ENCODE measurements around the gene EWSR1.

The EWSR1 gene

DNA sequence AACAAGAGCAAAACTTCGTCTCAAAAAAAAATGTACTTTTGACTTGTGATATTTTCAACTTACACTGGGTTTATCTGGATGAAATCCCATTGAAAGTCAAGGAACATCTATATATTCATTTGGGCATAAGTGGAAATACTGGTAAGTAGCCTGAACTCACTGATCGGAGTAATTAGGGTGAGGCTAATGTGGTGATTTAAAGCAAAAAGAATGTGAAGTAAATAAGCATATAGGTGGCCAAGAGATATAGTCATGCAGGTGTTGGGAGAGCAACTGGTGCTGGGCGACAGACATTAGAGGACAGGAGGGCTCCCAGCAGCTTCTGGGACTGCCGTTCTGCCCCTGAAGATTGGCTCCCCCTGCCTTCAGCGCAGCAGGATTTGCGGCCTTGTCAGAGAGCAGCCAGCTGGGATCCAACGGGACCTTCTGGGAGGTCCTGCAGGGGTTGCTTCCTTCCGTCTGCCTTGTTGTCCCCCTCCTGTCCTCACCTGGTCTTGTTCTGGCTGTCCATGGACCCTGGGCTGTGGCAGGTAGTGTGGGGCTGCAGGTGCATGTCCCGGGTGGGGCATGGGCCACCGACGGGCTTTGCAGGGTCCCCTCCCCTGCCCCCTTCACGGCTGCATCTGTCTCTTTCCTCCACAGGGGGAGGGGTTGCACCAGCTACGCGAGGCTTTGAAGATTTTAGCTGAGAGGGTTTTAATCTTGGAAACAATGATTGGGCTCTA is 14.3 kb upstream of the EWSR1 start:
- TF ChIP-seq, protein P1, sequence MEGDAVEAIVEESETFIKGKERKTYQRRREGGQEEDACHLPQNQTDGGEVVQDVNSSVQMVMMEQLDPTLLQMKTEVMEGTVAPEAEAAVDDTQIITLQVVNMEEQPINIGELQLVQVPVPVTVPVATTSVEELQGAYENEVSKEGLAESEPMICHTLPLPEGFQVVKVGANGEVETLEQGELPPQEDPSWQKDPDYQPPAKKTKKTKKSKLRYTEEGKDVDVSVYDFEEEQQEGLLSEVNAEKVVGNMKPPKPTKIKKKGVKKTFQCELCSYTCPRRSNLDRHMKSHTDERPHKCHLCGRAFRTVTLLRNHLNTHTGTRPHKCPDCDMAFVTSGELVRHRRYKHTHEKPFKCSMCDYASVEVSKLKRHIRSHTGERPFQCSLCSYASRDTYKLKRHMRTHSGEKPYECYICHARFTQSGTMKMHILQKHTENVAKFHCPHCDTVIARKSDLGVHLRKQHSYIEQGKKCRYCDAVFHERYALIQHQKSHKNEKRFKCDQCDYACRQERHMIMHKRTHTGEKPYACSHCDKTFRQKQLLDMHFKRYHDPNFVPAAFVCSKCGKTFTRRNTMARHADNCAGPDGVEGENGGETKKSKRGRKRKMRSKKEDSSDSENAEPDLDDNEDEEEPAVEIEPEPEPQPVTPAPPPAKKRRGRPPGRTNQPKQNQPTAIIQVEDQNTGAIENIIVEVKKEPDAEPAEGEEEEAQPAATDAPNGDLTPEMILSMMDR (IDR thresholded peaks at IDR 0.05; ENCODE audit: borderline replicate concordance, control extremely low read depth, extremely low read depth, insufficient read depth, missing control alignments) = no peak
- in situ Hi-C loops (cut with MboI; ENCODE audit: low sequenced_read_pairs, unreplicated experiment) = no loop called here
- DNase-seq (ENCODE audit: low spot score) = no peak

DNA sequence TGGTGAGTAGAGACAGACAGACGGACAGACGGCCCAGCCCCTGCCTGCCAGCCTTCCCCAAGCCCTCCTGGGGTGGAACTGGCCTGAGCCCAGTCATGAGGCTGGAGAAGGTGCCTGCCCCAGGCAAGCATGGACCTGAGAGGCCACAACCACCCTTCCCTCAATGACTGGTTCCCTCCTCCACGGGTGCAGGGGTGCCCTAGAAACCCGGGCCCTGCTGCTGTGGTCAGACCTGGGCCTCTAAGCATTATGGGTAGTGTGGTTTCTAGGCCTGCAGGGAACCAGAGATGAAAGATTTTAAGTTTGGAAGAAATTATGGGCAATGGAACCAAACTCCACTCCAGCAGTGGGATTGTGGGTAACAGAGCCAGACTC is 13.8 kb upstream of the EWSR1 start:
- DNase-seq (ENCODE audit: low spot score) = no peak
- in situ Hi-C loops (cut with MboI; ENCODE audit: low sequenced_read_pairs, unreplicated experiment) = no loop called here
- TF ChIP-seq, protein P1 (IDR thresholded peaks at IDR 0.05; ENCODE audit: borderline replicate concordance, control extremely low read depth, extremely low read depth, insufficient read depth, missing control alignments) = no peak

DNA sequence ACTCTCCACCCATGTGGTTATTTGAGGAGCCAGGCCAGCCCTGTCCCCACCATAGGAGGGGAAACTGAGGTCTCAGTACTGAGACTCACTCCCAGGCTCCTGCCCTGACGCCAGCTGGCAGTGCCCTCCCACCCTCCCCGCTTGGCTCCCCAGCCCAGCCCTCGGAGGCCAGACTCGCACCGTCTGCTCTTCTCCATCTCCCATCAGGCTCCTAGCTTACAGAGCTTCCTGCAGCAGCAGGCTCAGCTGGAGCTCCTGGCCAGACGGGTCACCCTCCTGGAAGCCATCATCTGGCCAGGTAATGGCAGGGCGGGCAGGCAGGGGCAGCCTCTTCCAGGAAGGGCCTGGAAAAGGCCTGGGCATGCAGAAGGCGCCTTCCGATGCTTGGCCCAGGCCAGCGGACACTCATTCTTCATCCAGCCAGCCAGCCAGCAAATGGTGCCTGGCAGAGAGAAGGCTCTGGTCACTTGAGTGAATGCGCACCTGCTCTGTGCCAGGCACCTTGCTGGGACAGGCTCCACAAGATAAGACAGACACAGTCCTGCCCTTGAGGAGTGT is 12.9 kb upstream of the EWSR1 start:
- no peak for DNase-seq (ENCODE audit: low spot score)
- in situ Hi-C loops (cut with MboI; ENCODE audit: low sequenced_read_pairs, unreplicated experiment) = no loop called here
- TF ChIP-seq, protein P1 (IDR thresholded peaks at IDR 0.05; ENCODE audit: borderline replicate concordance, control extremely low read depth, extremely low read depth, insufficient read depth, missing control alignments) = no peak

DNA sequence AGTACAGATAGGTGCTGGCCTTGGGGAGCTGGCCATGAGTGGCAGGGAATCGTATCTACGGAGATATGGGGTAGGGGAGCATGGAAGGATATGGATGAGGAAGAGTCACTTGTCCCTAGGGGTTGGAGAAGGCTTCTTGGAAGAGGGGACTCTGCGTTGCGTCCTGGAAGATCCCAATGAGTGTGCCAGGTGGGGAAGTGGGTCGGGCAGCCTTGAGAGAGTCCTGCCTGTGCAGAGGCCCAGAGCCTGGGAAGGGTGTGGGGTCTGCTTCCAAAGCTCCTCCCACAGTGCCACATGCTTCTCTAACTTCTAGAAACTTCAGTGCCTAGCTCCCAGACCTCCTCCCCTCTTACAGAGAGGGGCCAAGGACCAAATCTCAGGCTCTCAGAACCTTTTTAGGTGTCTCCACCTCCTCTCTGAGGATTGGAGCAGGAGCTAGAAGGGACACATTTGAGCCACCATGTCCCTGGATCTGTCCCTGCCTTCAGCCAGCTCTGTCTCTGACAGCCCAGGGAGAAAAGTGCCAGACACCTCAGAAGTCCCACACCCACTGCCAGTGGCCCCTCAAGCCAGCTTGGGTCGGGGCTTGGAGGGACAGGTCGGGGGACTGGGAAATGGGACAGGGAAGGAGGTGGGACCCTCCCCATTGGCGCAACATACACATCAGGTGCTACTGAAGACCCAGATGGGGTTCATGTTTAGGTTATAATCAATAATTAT is 11.3 kb upstream of the EWSR1 start:
- DNase-seq (ENCODE audit: low spot score) = no peak
- TF ChIP-seq, protein P1 (IDR thresholded peaks at IDR 0.05; ENCODE audit: borderline replicate concordance, control extremely low read depth, extremely low read depth, insufficient read depth, missing control alignments) = no peak
- in situ Hi-C loops (cut with MboI; ENCODE audit: low sequenced_read_pairs, unreplicated experiment) = no loop called here

DNA sequence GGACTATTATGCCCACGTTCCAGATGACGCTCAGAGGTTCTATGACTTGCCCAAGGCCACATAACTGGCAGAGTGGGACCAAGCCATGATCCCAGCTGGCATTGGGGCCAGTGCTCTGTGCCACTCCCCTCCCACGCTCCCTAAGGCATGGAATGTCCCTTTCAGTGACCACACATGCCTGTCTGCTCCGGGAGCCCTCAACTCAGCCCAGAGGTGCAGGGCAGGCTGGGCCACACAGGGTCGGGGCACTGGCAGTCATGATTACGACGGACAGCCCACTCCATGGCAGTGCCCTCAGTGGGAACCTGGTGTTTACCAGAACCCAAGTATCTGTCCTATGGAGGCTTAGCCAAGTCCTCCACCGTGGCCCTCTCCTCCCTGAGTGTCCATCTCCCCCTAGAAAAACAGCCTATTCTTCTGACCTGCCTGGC is 10.3 kb upstream of the EWSR1 start:
- DNase-seq (ENCODE audit: low spot score) = no peak
- in situ Hi-C loops (cut with MboI; ENCODE audit: low sequenced_read_pairs, unreplicated experiment) = no loop called here
- TF ChIP-seq, protein P1 (IDR thresholded peaks at IDR 0.05; ENCODE audit: borderline replicate concordance, control extremely low read depth, extremely low read depth, insufficient read depth, missing control alignments) = no peak

DNA sequence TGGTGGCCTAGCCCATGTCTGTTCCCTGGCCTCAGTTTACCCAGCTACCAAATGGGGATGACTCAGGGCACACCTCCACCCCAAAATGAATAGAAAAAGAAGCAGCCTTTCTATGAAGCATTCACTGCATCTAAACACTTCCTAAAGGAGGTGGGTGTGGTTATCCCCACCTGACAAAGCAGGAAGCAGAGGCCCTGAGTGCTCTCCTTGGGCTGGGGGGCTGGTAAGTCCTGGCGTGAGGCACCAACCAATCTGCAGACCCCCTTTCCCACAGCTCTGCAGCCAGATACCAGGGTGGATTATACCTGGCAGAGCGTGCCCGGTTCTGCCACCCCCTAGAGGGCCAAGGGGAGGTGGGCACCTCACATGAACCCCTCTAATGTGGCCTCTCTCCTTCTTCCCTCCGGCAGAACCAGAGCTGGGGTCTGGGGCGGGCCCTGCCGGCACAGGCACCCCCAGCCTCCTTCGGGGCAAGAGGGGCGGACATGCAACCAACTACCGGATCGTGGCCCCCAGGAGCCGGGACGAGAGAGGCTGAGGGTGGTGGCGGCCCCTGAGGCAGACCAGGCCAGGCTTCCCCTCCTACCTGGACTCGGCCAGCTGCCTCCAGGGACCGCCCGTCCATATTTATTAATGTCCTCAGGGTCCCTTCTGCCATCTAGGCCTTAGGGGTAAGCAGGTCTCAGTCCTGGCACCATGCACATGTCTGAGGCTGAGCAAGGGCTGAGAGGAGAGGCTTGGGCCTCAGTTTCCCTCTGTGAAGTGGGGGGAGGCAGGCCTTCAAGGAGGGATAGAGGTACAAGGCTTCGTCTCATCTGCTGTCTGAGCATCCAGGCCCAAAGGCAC is 9.4 kb upstream of the EWSR1 start:
- in situ Hi-C loops (cut with MboI; ENCODE audit: low sequenced_read_pairs, unreplicated experiment) = no loop called here
- TF ChIP-seq, protein P1 (IDR thresholded peaks at IDR 0.05; ENCODE audit: borderline replicate concordance, control extremely low read depth, extremely low read depth, insufficient read depth, missing control alignments) = no peak
- DNase-seq (ENCODE audit: low spot score) = no peak

Data from GM13976 (cell line).